GM12878 (cell line): ENCODE measurements around the gene TANC2. TPM values are rescaled to one million over a fixed set of nuclear protein-coding genes. Genes with fewer than 3 reads are reported as not detected.

ENCODE experiments used
- ATAC-seq: fragments of 200-7000 bp; cut with Tn5 transposase; 3 replicates; pipeline ENCODE4 v1.9.1; 2020; ENCODE audit warnings: mild to moderate bottlenecking, moderate library complexity
- BruUV-seq: library from RNA; stranded (reverse); fragments of 400-500 nt; replicated peaks from 2 replicates; lab custom pipeline; 2021; lab: Mats Ljungman, UMichigan
- CTCF ChIA-PET: fragments of 300-600 bp; sonication (Branson Sonifier 250); formaldehyde crosslinking; extraction: SDS; loops from one replicate; lab custom pipeline; 2021; ENCODE audit warnings: inconsistent platforms; lab: Yijun Ruan, JAX
- POLR2A ChIA-PET: fragments of 350-600 bp; formaldehyde crosslinking; extraction: SDS; loops from one replicate; lab custom pipeline; 2021; ENCODE audit warnings: inconsistent platforms; lab: Charles Lee
- RAD21 ChIA-PET: fragments of 300-600 bp; sonication (Branson Sonifier 250); formaldehyde crosslinking; loops from one replicate; lab custom pipeline; 2023; ENCODE audit warnings: antibody characterized with exemption; ENCODE audit not compliant: unreplicated experiment; lab: Charles Lee
- SMC1A ChIA-PET: fragments of 300-600 bp; sonication (Branson Sonifier 250); formaldehyde crosslinking; loops from one replicate; lab custom pipeline; 2023; ENCODE audit not compliant: unreplicated experiment, uncharacterized antibody; lab: Charles Lee
- DNase-seq: peaks from one replicate; pipeline ENCODE4 v3.0.0-alpha.2; 2011; ENCODE audit warnings: low read depth, low spot score
- FAIRE-seq: peaks from 3 replicates; lab custom pipeline; 2011; peaks lifted over from hg19 to GRCh38; lab: Jason Lieb, UNC
- H2AFZ ChIP-seq: 2 replicates; pipeline ENCODE4 v1.6.0; 2011; ENCODE audit warnings: low read depth, low read length, control low read depth; ENCODE audit not compliant: control insufficient read depth
- H3K27ac ChIP-seq: 2 replicates; pipeline ENCODE4 v1.5.1; 2011; ENCODE audit warnings: control low read depth; ENCODE audit not compliant: control insufficient read depth, insufficient read depth
- H3K27me3 ChIP-seq, 2 experiments: replicated peaks in 1 of 2; 2 replicates each; pipeline versions ENCODE4 v1.6.0 to v1.6.1; 2011; ENCODE audit warnings: low read length in 1 of 2; ENCODE audit not compliant: control insufficient read depth in 2 of 2, insufficient read depth in 2 of 2
- H3K36me3 ChIP-seq, 2 experiments: 2 replicates each; pipeline ENCODE4 v1.5.1; 2011; ENCODE audit warnings: low read length in 1 of 2; ENCODE audit not compliant: control insufficient read depth in 2 of 2, insufficient read depth in 2 of 2
- H3K4me1 ChIP-seq: 2 replicates; pipeline ENCODE4 v1.6.1; 2011; ENCODE audit warnings: mild to moderate bottlenecking, low read length, moderate library complexity, mixed read lengths; ENCODE audit not compliant: control insufficient read depth, insufficient read depth
- H3K4me2 ChIP-seq: 2 replicates; pipeline ENCODE4 v1.6.0; 2011; ENCODE audit warnings: control low read depth; ENCODE audit not compliant: control insufficient read depth, insufficient read depth
- H3K4me3 ChIP-seq: fragments of 200-600 bp; sonication (generic); 2 replicates; pipeline ENCODE4 v1.5.1; 2016
- H3K79me2 ChIP-seq: 2 replicates; pipeline ENCODE4 v1.6.0; 2011; ENCODE audit warnings: low read length; ENCODE audit not compliant: control insufficient read depth, insufficient read depth
- H3K9ac ChIP-seq: 2 replicates; pipeline ENCODE4 v1.8.0; 2011; ENCODE audit warnings: low read length, control low read depth, mixed read lengths; ENCODE audit not compliant: control insufficient read depth, insufficient read depth
- H3K9me3 ChIP-seq: replicated peaks from 3 replicates; pipeline ENCODE4 v1.5.1; 2011; ENCODE audit warnings: mild to moderate bottlenecking, low read length; ENCODE audit not compliant: control insufficient read depth, insufficient read depth
- H4K20me1 ChIP-seq: 2 replicates; pipeline ENCODE4 v1.6.0; 2011; ENCODE audit not compliant: control insufficient read depth, insufficient read depth
- HDAC2 ChIP-seq: fragments of 200-600 bp; sonication (generic); IDR thresholded peaks from 2 replicates; pipeline ENCODE4 v1.6.1; 2017
- JUNB ChIP-seq: IDR thresholded peaks from 2 replicates; pipeline ENCODE4 v1.6.1; 2016; ENCODE audit warnings: antibody characterized with exemption, mild to moderate bottlenecking
- NR2C1 ChIP-seq: fragments of 450-650 bp; IDR thresholded peaks from 2 replicates; pipeline ENCODE4 v1.6.1; 2017; ENCODE audit warnings: antibody characterized with exemption, mild to moderate bottlenecking, moderate library complexity
- PKNOX1 ChIP-seq: fragments of 450-650 bp; IDR thresholded peaks from 2 replicates; pipeline ENCODE4 v1.6.1; 2016; ENCODE audit warnings: mild to moderate bottlenecking
- SRF ChIP-seq, 2 experiments: IDR thresholded peaks; 2 replicates each; pipeline ENCODE4 v1.6.1; 2011; ENCODE audit warnings: low read depth in 2 of 2, low read length in 2 of 2, mild to moderate bottlenecking in 1 of 2, moderate library complexity in 1 of 2
- ZNF217 ChIP-seq: fragments of 450-650 bp; IDR thresholded peaks from 2 replicates; pipeline ENCODE4 v1.6.1; 2017; ENCODE audit warnings: antibody characterized with exemption, mild to moderate bottlenecking
- WGBS: methylation state at CpG from one replicate; pipeline ENCODE4 v1.1.6; 2016; ENCODE audit warnings: low lambda C conversion rate; ENCODE audit not compliant: insufficient replicate concordance, insufficient coverage; ENCODE audit errors: missing lambda C conversion rate; 5-methylcytosine and 5-hydroxymethylcytosine counted together
- in situ Hi-C: fragments of 300-500 bp; cut with MboI; formaldehyde crosslinking; loops from 9 replicates; pipeline ENCODE4 v1.14.3; 2018; ENCODE audit warnings: mixed read lengths
- intact Hi-C: fragments of 100-400 bp; cut with micrococcal nuclease; formaldehyde crosslinking; loops from one replicate; pipeline ENCODE4 v1.14.2; 2022; ENCODE audit not compliant: unreplicated experiment
- polyA plus RNA-seq, 11 experiments: library from polyadenylated mRNA; depleted of rRNA in 4 of 11; unstranded in 6 of 11; stranded (reverse) in 5 of 11; fragments of >200 nt; fragmentation: Nextera tagmentation in 4 of 11; fragmentation: Illumina TruSeq in 1 of 11; extraction: Ambion mirVana in 4 of 11; extraction: Trizol in 1 of 11; gene quantifications; 1 replicate in 1 of 11; 2 replicates in 10 of 11; pipeline versions ENCODE4 v1.2.1 to v1.2.3, GENCODE V29; 2011 to 2016; ENCODE audit warnings: inconsistent platforms in 2 of 11, missing spikeins in 2 of 11, low read depth in 1 of 11
- total RNA-seq, 4 experiments: library from RNA; depleted of rRNA in 3 of 4; stranded (reverse); fragments of >200 nt in 3 of 4; fragmentation: Illumina TruSeq in 1 of 4; extraction: Trizol in 1 of 4; gene quantifications; 2 replicates each; pipeline versions ENCODE4 v1.2.1 to v1.2.3, GENCODE V29; 2013 to 2021

Gene TANC2
- total and polyA plus RNA-seq, 10 of the 15 experiments (the other 5 are each of a cell fraction or from before 2014, with no cell fraction given): under 0.01 to 0.13 (median 0.03) TPM; not detected in 2

- TF ChIP-seq NR2C1 (no peak), PKNOX1 (no peak)
- H3K4me2 ChIP-seq: no peak overlapping the region
- POLR2A ChIA-PET: no interaction called here
- no peaks in the 10 kb centered on the region for H3K9me3 ChIP-seq
- H3K79me2 ChIP-seq: no peaks in the 10 kb centered on the region
- H4K20me1 ChIP-seq: no peaks in the 10 kb centered on the region
- intact Hi-C loops (no loop called here), in situ Hi-C loops (no loop called here)
- H3K27ac ChIP-seq: no peak overlapping the region
- 42% methylated on average over 2 of the region's 2 CpGs for WGBS
- H3K9ac ChIP-seq: no peak overlapping the region
- CTCF ChIA-PET: interaction anchor here (1.3 kb wide), 1 partner anchor 12 kb away, joined by 3 read pairs; no protein-coding TSS in a partner anchor
- ATAC-seq (no peak), FAIRE-seq (no peak), DNase-seq (no peak)
- RAD21 ChIA-PET: no interaction called here
- no TSS peak for BruUV-seq
- no peak overlapping the region for H2AFZ ChIP-seq
- H3K27me3 ChIP-seq: no peaks in the 10 kb centered on the region
- SMC1A ChIA-PET: interaction anchor here (1.9 kb wide), 1 partner anchor 11 kb away, joined by 8 read pairs; no protein-coding TSS in a partner anchor
- no peak overlapping the region for H3K4me3 ChIP-seq
- no peaks in the 10 kb centered on the region for H3K4me1 ChIP-seq
- H3K36me3 ChIP-seq: no peaks in the 10 kb centered on the region
Observed at GRCh38 chr17:62929320-62929719, 36.7 kb upstream of the TANC2 start.

- ChIA-PET SMC1A (interaction anchor here (0.6 to 1.0 kb wide), 2 partner anchors 30 to 67 kb away, joined by 3 read pairs; no protein-coding TSS in a partner anchor), POLR2A (no interaction called here), CTCF (interaction anchor here (1.2 kb wide), 1 partner anchor 12 kb away, joined by 3 read pairs; no protein-coding TSS in a partner anchor), RAD21 (no interaction called here)
- TF ChIP-seq JUNB (no peak), ZNF217 (no peak), HDAC2 (no peak), SRF (IDR thresholded peaks at IDR 0.05; ENCODE audit: low read depth in 2 of 2, low read length in 2 of 2) (no peak)
- intact Hi-C loops (no loop called here), in situ Hi-C loops (no loop called here)
- Histone ChIP-seq H3K9me3 (no peaks in the 10 kb centered on the region), H3K4me3 (no peak overlapping the region), H2AFZ (no peak overlapping the region), H3K4me1 (no peaks in the 10 kb centered on the region), H3K79me2 (no peaks in the 10 kb centered on the region), H3K9ac (no peak overlapping the region), H3K27ac (no peak overlapping the region), H3K36me3 (no peaks in the 10 kb centered on the region), H4K20me1 (no peaks in the 10 kb centered on the region), H3K4me2 (no peak overlapping the region), H3K27me3 (no peaks in the 10 kb centered on the region)
- ATAC-seq (no peak), FAIRE-seq (no peak), DNase-seq (no peak)
- no TSS peak for BruUV-seq
- WGBS: 100% methylated on average over 1 of the region's 1 CpG
Observed at GRCh38 chr17:62931101-62931500, 34.9 kb upstream of the TANC2 start.
